Activated B cell treated with CpG ODN at 0.5 μM for 24 hours (primary cell): ENCODE data around the gene FYN. TPM values are rescaled to one million over a fixed set of nuclear protein-coding genes. Genes with fewer than 3 reads are reported as not detected.

Experiments used
- ATAC-seq: fragments of 200-7000 bp; cut with Tn5 transposase; one replicate; pipeline ENCODE4 v1.10.0; 2021; ENCODE audit warnings: low read depth, mild to moderate bottlenecking, moderate library complexity
- CTCF ChIA-PET: fragments of 350-600 bp; sonication (Branson Sonifier 250); formaldehyde crosslinking; loops from one replicate; lab custom pipeline; 2021; ENCODE audit warnings: antibody characterized with exemption; lab: Charles Lee
- POLR2A ChIA-PET: fragments of 350-600 bp; sonication (Branson Sonifier 250); formaldehyde crosslinking; loops from one replicate; lab custom pipeline; 2021; ENCODE audit warnings: antibody characterized with exemption; lab: Charles Lee
- DNase-seq: peaks from one replicate; pipeline ENCODE4 v3.0.0; 2022
- H3K27ac Mint-ChIP-seq: one replicate; pipeline ENCODE4 v1.8.0; 2020; ENCODE audit warnings: mixed read lengths
- H3K27me3 Mint-ChIP-seq: one replicate; pipeline ENCODE4 v1.8.0; 2021; ENCODE audit warnings: mixed read lengths
- H3K36me3 Mint-ChIP-seq: one replicate; pipeline ENCODE4 v1.8.0; 2021; ENCODE audit warnings: low read depth, mixed read lengths
- H3K4me1 Mint-ChIP-seq: one replicate; pipeline ENCODE4 v1.8.0; 2021; ENCODE audit warnings: mixed read lengths
- H3K4me3 Mint-ChIP-seq: one replicate; pipeline ENCODE4 v1.8.0; 2020; ENCODE audit warnings: mild to moderate bottlenecking, mixed read lengths
- H3K9me3 Mint-ChIP-seq: one replicate; pipeline ENCODE4 v1.8.0; 2020; ENCODE audit warnings: mixed read lengths
- CTCF ChIP-seq: fragments of 200-600 bp; IDR thresholded peaks from one replicate; pipeline ENCODE4 v1.8.0; 2022; ENCODE audit warnings: antibody characterized with exemption, mild to moderate bottlenecking
- intact Hi-C: fragments of 100-400 bp; cut with micrococcal nuclease; formaldehyde crosslinking; loops from one replicate; pipeline ENCODE4 v1.15.1; 2024
- total RNA-seq: library from RNA; stranded (reverse); gene quantifications from 2 replicates; pipeline ENCODE4 v1.2.3, GENCODE V29; 2022

The FYN gene
- total RNA-seq, 1 donor from 2014 or later, result 64.7 TPM

- H3K9me3 Mint-ChIP-seq, result no peaks in the 10 kb centered on the region
- H3K4me3 Mint-ChIP-seq, result no peak overlapping the region
- POLR2A ChIA-PET, result no interaction called here
- no peaks in the 10 kb centered on the region for H3K27me3 Mint-ChIP-seq
- DNase-seq (no peak), ATAC-seq (no peak)
- TF ChIP-seq CTCF, result no peak
- intact Hi-C loops, result no loop called here
- no peak overlapping the region for H3K27ac Mint-ChIP-seq
- CTCF ChIA-PET, result no interaction called here
- H3K4me1 Mint-ChIP-seq, result peaks cover 48% of the 10 kb centered on the region
- H3K36me3 Mint-ChIP-seq, result peaks cover 3% of the 10 kb centered on the region
Observed at GRCh38 chr6:111743360-111743759, 129.9 kb downstream of the FYN start.

GRCh38 chr6:111741177-111741952 is 131.9 kb downstream of the FYN start:
- DNase-seq, result no peak
- peaks cover 3% of the 10 kb centered on the region for H3K36me3 Mint-ChIP-seq
- no peaks in the 10 kb centered on the region for H3K27me3 Mint-ChIP-seq

GRCh38 chr6:111740506-111740905 is 132.7 kb downstream of the FYN start:
- ATAC-seq (no peak), DNase-seq (no peak)
- ChIA-PET POLR2A (no interaction called here), CTCF (no interaction called here)
- no peaks in the 10 kb centered on the region for H3K9me3 Mint-ChIP-seq
- H3K27me3 Mint-ChIP-seq, result no peaks in the 10 kb centered on the region
- peaks cover 42% of the 10 kb centered on the region for H3K4me1 Mint-ChIP-seq
- peaks cover 3% of the 10 kb centered on the region for H3K36me3 Mint-ChIP-seq
- no peak for TF ChIP-seq CTCF
- H3K4me3 Mint-ChIP-seq, result no peak overlapping the region
- intact Hi-C loops, result no loop called here
- no peak overlapping the region for H3K27ac Mint-ChIP-seq

More at GRCh38 chr6:111741177-111741952, 131.9 kb downstream of the FYN start:
- Mint-ChIP-seq H3K4me1 (peaks cover 35% of the 10 kb centered on the region), H3K9me3 (no peaks in the 10 kb centered on the region), H3K4me3 (no peak overlapping the region), H3K27ac (no peak overlapping the region)
- no peak for ATAC-seq
- no peak for TF ChIP-seq CTCF
- ChIA-PET POLR2A (no interaction called here), CTCF (no interaction called here)
- intact Hi-C loops, result no loop called here

- Mint-ChIP-seq H3K4me1 (peaks cover 54% of the 10 kb centered on the region), H3K4me3 (no peak overlapping the region), H3K27ac (no peak overlapping the region), H3K27me3 (no peaks in the 10 kb centered on the region), H3K36me3 (no peaks in the 10 kb centered on the region), H3K9me3 (no peaks in the 10 kb centered on the region)
- intact Hi-C loops, result loop anchor here (1.0 kb wide), 1 partner anchor 9 kb away; no protein-coding TSS in a partner anchor
- no peak for DNase-seq
- CTCF ChIA-PET, result no interaction called here
- no peak for ATAC-seq
- no peak for TF ChIP-seq CTCF
- POLR2A ChIA-PET, result no interaction called here
Observed at GRCh38 chr6:111739257-111739696, 134.0 kb downstream of the FYN start.

GRCh38 chr6:111738631-111739030 is 134.6 kb downstream of the FYN start:
- H3K36me3 Mint-ChIP-seq, result no peaks in the 10 kb centered on the region
- H3K4me1 Mint-ChIP-seq, result peaks cover 60% of the 10 kb centered on the region
- intact Hi-C loops, result loop anchor here (1.0 kb wide), 1 partner anchor 10 kb away; no protein-coding TSS in a partner anchor
- H3K27me3 Mint-ChIP-seq, result no peaks in the 10 kb centered on the region
- ChIA-PET CTCF (no interaction called here), POLR2A (no interaction called here)
- no peak overlapping the region for H3K4me3 Mint-ChIP-seq
- ATAC-seq (no peak), DNase-seq (no peak)
- no peak overlapping the region for H3K27ac Mint-ChIP-seq
- TF ChIP-seq CTCF, result no peak
- no peaks in the 10 kb centered on the region for H3K9me3 Mint-ChIP-seq
